Suprapubic skin (tissue), 4 donors: ENCODE measurements around the gene MAP2K3.

Experiments
- CTCF ChIP-seq, 2 donors: fragments of 200-600 bp in 1 of 2; fragments of 450-650 bp in 1 of 2; sonication (generic) in 1 of 2; IDR thresholded peaks; one replicate each; pipeline ENCODE4 v1.5.1; 2016 to 2019; ENCODE audit warnings: antibody characterized with exemption in 2 of 2, mild to moderate bottlenecking in 1 of 2, moderate library complexity in 1 of 2
- EP300 ChIP-seq: sonication (generic); formaldehyde crosslinking; IDR thresholded peaks from one replicate; pipeline ENCODE4 v1.6.1; 2017; ENCODE audit warnings: antibody characterized with exemption
- POLR2A ChIP-seq, 2 donors: fragments of 450-650 bp; IDR thresholded peaks; one replicate each; pipeline ENCODE4 v1.6.1; 2017; ENCODE audit warnings: antibody characterized with exemption in 2 of 2, mild to moderate bottlenecking in 2 of 2, moderate library complexity in 2 of 2
- POLR2AphosphoS5 ChIP-seq, 3 donors: sonication (generic); formaldehyde crosslinking; IDR thresholded peaks; one replicate each; pipeline ENCODE4 v1.6.1; 2017; ENCODE audit warnings: antibody characterized with exemption in 3 of 3

DNA sequence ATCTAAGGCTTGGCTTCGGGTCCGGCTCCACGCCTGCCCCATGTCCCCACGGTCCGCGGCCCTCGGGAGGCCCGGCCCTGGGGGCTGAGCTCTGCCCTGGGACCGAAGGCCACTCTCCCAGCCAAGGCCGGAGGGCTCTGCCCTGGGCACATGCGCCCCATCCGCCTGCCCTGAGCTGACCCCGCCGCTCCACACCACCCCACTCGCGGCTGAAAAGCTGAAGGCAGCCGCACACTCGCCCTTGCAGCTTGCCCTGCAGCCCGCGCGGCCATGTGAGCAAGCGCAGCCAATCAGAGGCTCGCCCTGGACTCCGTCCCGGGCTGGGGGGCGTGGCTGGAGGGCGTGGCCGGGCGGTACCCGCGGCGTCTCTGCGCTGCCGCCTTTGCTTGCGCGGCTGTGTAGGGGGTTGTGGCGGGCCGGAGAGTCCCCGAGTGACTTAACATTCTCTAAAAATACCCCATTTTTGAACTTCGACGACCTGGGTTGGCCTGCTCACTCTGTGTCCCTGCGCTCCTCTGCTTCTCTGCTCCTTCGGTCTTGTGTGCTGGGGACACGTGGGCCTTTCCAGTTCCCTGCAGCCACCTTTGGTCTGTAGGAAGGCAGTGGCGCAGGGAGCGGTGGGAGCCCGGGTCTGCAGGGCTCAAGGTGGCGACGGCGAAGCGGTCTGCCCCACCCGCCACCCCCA, 8.8 kb upstream of the MAP2K3 start:
- TF ChIP-seq EP300 (no peak), POLR2AphosphoS5 (IDR thresholded peaks at IDR 0.05) (no peak), CTCF (IDR thresholded peaks at IDR 0.05) (no peak), POLR2A (IDR thresholded peaks at IDR 0.05) (no peak)
